Measurements from ENCODE around the gene SLAMF1.

DNA sequence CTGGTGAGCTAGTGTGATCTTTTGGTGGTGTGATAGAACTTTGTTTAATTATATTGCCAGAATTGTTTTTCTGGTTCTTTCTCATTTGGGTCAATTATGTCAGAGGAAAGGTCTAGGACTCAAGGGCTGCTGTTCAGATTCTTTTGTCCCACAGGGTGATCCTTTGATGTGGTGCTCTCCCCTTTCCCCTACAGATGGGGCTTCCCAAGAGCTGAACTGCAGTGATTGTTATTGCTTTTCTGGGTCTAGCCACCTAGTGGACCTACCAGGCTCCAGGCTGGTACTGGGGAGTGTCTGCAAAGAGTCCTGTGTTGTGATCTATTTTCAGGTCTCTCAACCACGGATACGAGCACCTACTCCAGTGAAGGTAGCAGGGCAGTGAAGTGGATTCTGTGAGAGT is 41.6 kb downstream of the SLAMF1 start:
- TF ChIP-seq, protein P1, sequence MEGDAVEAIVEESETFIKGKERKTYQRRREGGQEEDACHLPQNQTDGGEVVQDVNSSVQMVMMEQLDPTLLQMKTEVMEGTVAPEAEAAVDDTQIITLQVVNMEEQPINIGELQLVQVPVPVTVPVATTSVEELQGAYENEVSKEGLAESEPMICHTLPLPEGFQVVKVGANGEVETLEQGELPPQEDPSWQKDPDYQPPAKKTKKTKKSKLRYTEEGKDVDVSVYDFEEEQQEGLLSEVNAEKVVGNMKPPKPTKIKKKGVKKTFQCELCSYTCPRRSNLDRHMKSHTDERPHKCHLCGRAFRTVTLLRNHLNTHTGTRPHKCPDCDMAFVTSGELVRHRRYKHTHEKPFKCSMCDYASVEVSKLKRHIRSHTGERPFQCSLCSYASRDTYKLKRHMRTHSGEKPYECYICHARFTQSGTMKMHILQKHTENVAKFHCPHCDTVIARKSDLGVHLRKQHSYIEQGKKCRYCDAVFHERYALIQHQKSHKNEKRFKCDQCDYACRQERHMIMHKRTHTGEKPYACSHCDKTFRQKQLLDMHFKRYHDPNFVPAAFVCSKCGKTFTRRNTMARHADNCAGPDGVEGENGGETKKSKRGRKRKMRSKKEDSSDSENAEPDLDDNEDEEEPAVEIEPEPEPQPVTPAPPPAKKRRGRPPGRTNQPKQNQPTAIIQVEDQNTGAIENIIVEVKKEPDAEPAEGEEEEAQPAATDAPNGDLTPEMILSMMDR (IDR thresholded peaks at IDR 0.05) = no peak
- no peak for TF ChIP-seq POLR2A (IDR thresholded peaks at IDR 0.05)

Data from body of pancreas (tissue), 4 donors.